DMS53 (cell line): ENCODE data around the gene UBE3D.

ENCODE experiments used
- DNase-seq: peaks from one replicate; lab custom pipeline; 2025; lab: John Stamatoyannopoulos, UW

The UBE3D gene

DNA sequence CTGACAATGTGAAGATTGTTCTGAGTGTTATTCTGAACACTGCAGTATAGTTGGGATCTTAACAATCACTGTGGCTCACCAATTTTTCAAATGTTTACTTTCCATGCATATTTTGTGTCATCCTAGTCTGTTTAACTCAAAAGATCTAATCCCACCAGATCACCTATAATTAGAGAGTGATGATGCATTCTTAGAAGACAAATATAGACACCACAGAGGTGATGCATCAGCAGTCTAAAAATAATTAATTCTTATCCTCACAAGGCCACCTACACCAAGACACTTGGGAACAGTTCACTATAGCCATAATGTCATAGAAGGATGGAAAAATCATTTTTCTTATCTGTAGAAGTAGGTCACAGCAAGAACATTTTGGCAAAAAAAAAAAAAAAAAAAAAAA lies 154.8 kb downstream of the UBE3D start:
- no peak for DNase-seq

DNA sequence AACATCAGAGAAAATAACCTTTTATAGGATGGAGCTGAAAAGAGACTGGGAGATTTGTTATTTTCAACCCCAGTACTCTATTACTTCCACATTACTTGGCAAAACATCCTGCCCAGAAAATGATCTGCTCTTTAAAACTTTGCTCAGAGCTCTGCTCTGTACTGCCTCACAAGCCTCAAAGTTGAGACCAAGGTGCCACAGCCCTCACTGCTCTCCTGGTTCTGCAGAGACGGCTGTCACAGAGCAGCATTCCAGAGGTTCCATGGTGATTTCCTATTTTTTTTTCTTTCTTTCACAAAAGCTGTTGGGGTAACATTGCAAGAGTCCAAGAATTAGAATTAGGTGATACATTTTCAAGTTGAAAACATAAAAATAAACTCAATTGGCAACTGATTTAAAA lies 155.2 kb downstream of the UBE3D start:
- no peak for DNase-seq

DNA sequence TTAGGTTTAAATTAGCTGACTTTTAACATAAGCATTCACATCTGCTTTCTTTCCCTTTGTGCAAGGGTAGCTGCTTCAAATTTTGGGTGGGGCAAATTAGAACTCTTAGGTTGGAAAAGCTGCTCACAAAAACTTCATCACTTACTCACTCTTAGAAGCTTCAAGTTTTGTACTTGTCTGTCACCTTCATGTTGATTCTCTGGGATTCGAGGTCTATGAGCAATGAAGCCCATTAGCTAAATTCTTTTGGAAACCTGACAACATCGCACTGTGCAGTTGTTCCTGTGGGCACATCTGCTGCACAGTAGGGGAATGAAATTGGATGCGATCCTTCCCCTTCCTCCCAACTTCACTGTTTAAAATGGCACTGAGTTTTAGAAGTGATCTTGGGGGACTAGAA lies 156.1 kb downstream of the UBE3D start:
- no peak for DNase-seq

DNA sequence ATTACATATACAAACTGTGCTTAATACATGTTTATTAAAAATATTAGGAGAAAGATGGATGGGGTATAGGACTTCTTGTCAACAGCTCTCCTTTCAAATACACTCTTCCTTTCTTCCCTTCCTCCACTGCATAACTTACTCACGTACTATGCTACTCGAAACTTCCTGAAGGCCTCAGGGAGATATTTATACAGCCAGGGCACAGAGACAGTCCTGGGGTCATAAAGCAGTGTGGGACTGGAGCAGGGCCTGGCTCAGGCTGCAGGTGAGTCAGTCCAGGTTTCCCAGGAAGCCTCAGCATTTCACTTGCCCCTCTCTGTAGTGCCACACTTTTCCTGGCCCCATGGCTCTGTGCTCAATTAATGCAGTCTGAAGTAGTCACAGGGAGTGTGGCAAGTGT lies 157.0 kb downstream of the UBE3D start:
- DNase-seq = no peak

DNA sequence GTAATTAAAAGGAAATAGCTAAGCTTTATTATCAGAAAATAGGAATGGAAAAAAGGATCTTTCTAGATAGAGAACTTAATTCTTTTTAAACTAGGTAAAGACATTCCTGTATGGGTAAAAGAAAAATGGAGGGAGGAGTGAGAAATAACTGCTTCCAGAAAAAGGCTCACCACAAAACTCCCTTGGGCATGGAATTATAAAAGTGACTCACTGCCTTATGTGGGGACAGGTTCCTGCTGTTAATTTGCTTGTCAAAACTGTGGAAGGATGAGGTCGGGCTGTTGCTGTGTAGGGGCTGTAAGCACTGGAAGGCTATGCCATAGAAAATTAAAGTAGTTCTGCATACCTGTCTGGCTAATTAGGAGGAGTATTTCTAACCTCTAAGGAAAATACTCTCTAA lies 158.7 kb downstream of the UBE3D start:
- DNase-seq = peak; percentile 27

DNA sequence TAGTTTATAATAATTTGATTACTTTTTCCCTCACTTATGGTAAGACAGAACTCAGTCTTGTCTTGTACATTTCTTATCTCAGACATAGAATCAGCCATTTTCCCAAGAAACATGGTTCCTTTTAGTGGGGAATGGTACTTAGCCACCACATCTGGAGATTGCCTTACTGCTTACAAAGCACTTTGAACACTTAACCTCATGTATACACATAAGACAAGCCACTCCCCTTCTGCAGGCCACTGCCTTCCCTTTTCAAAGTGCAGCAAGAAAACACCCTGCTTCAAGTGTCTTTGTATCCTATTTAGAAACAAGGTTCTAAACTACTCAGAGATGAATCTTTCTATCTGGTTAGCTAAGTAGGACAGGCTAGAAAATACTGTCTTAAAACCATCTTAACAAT lies 159.2 kb downstream of the UBE3D start:
- peak; percentile 40 for DNase-seq

DNA sequence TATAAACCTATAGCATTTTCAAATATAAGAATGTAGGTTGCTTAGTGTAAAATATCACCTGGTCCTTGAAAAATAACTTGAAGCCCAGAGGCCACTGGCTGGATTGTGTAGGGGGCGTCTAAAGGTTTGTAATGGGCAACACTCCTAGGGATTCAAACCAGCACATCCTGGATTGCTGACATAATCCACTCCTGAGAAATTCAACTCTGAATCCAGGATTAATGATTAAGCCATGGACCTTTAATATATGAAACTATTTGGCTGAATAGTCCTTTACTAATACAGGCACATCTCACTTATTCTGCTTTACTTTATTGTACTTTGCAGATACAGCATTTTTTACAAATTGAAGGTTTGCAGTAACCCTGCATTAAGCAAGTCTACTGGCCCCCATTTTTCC lies 160.8 kb downstream of the UBE3D start:
- peak; percentile 46 for DNase-seq

DNA sequence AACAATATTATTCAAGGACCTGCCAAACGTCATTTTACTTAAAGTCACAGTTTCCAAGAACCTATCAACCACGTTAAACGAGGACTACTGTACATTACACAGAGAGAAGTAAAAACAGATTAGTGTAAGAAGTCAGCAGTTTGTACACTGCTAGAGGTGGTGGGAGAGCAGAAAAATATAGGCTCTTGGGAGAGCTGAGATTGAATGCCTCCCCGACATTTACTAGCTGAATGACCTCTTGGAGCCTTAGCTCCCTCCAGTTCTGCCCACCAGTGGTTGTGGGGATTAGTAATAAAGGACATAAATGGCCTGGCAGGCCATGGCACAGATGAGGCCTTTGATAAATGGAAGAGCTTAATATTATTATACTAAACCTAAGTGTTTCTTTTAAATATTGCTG lies 161.4 kb downstream of the UBE3D start:
- no peak for DNase-seq

DNA sequence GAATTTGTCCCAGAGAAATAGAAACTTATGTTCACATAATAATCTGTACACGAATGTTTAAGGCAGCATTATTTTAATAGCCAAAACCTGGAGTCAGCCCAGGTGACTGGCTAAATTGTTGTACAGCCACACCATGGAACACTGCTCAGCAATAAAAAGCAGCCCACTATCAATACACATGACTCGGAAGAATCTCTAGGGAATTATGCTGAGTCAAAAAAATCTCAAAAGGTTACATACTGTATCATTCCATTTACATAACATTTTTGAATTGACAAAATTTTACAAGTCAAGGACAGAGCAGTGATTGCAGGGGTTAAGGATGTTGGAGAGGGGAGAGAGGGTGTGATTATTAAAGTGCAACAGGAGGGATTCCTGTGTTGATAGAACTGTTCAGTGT lies 163.4 kb downstream of the UBE3D start:
- no peak for DNase-seq

DNA sequence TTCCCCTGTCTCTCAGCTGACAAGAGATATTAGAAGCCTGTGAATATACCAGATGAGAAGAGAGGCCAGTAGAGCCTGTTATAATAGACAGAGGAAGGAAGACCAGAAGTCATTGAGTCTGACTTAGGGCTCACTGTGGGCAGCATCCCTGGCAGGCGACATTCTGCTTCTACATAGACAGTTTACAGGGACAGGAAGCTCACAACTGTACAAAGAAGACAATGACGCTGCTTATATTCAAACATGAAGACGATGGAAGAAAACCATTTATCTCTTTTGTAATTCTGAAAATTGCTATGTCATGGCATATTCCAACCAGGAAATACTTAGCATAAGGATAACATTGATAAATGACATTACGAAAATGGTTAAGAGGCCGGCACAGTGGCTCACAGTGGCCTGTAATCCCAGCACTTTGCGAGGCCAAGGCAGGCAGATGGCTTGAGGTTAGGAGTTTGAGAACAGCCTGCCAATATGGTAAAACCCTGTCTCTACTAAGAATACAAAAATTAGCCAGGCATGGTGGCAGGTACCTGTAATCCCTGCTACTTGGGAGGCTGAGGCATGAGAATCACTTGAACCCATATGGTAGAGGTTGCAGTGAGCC lies 170.9 kb downstream of the UBE3D start:
- DNase-seq = no peak

DNA sequence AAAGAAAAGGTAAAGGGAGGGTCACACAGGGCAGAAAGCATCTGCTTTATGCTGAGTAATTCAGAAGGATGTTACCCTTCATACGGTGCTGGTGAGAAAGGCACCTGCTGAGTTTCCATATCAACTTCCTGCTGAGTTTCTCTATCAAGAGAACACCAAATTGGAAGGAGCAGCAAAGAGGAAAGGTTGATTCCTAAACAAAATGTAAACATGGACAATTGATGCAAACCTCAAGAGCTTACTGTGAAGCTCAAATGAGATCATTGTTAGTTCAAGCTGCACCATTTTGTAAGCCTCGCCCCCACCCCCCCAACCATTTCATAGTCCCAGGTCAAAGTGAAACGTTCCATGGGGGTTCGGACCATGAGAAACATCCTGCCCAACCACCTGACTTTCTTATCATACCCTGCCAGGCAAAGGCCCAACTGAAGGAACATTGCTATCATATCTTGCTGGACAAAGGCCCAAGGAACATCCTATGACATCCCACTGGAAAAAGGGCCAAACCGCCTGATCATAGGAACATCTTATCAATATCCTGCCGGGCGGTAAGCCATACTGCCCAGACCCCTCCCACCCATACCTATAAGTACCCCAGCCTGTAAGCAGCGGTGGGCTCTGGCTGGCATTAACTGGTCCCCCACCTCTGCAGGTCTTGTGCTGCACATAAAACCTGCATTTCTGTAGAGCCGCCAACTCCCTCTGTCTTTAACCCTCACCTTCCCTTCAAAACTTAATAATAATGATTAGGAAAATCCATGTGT lies 171.6 kb downstream of the UBE3D start:
- DNase-seq = peak; percentile 7

DNA sequence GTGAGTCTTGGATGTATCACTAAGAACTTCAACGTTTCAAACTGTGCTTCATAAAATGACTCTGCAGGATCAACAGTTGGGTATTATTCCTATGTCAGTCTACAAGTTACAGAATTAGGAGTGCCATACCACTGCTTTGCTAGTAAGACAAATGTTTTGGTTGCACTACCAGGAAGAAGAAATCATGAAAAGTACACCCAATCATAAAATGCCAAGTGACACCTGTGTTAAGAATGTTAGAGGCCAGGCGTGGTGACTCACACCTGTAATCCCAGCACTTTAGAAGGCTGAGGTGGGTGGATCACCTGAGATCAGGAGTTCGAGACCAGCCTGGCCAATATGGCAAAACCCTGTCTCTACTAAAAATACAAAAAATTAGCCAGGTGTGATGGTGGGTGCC lies 174.1 kb downstream of the UBE3D start:
- DNase-seq = peak; percentile 7

DNA sequence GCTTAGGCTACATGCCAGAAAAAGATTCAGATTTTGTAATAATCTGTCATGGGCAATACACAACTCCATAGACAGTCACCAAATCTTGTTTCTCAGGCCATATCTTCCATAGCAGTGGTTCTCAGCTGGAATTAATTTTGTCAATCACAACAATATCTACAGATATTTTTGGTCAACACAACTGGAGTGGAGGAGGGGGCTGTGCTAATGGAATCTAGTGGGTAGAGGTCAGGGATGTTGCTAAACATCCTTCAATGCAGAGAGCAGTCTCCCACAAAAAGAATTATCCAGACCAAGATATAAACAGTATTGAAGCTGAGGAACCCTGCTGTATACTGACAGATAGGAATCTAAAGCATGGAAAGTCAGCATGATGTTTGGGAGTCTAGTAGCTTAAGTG lies 174.6 kb downstream of the UBE3D start:
- no peak for DNase-seq

DNA sequence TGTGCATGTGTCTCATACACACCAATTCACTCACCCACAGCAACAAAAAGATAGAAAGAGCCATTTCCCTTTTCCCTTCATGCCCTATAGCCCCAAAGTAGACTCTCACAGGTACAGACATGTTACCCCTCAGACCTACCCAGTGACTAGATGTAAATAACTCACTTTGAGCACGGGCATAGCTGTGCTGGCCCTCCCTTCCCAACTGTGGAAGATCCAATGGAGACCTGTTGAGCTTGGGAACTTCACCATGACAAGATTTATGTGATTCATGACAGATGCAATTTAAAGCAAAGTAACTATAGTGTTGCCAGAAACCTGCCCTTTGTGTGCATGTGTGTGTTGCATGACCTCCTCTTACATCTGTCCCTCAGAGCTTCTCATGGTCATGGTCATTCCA lies 175.4 kb downstream of the UBE3D start:
- no peak for DNase-seq

DNA sequence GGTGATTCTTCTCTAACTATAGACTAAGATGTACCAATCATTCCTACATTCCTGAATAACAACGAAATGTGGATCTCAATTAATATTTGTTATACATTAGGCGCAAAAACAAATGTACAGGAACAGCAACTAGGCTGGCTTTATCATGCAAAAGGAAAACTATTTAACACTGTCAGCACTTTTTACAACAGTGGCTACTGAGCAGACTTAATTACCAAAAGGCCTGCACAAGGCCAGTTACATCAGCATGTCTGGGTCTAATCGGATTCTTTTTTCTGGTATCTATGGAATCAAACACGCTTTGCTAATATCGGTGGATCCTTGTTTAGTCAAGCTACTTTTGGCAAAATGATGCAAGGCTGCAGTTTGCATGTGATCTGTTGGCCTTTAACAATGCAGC lies 176.5 kb downstream of the UBE3D start:
- DNase-seq = no peak

DNA sequence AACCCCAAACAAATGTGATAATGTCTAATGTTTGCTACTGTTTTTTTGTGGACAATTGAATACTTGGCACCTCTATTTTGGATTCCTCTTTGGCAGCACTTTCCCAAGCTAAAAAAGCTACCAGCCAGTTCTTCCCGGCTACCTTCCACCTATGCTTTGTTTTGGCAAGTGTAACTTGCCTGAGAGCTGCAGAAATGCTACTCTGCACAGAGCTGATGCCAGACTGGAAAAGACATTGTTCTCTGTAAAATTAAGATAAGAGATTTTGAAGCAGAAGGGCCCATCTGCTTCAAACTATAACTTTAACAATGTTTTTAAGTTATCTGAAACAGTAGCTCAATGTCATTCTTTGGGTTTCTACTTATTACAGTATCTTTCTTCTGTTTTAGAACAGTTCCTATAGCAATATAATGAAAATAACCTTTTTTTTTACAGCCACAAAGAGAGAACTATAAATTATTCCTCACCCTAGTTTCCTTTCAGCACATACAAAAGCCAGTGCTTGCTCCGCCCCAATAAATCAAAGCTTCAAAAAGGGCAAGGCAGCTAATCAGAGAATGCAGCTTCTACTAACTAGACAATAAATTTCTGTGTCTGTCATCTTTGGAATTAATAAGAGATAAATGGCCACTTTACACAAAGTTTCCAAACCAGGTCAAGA lies 183.1 kb downstream of the UBE3D start:
- no peak for DNase-seq

DNA sequence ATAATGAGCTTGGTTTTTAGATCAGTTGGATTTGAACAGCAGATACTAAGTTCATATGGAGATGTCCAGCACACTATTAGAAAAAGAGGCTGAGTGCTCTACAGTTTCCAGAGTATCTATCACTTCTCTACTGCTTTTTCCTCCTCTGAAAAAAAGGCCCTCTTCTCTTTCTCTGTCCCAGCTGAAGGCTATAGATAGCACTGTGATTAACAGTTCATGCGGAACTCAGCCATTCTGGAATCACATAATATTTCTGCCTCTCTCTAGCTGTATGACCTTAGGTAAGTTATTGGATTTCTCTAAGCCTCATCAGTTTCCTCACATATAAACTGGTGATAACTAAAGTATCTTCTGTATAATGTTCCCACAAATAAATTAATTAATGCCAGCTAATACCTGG lies 184.1 kb downstream of the UBE3D start:
- no peak for DNase-seq

DNA sequence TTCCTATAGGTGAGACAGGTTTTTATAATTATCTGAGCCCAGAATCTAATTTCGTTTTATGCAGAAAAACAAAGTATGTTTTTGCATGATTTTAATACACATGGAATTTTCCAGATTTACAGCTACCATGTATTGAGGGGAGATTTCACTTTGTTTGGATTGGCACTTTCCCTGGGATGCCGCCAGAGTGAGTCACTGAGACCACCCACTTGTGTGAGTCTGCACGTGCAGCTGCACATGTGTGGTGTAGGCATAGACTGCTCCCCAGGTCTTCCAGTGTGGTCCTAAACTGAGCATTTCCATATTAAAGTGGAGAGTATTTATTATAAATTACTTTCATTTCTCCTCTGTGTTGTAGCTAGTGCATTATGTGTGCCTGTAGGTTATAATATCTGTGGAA lies 186.8 kb downstream of the UBE3D start:
- no peak for DNase-seq

DNA sequence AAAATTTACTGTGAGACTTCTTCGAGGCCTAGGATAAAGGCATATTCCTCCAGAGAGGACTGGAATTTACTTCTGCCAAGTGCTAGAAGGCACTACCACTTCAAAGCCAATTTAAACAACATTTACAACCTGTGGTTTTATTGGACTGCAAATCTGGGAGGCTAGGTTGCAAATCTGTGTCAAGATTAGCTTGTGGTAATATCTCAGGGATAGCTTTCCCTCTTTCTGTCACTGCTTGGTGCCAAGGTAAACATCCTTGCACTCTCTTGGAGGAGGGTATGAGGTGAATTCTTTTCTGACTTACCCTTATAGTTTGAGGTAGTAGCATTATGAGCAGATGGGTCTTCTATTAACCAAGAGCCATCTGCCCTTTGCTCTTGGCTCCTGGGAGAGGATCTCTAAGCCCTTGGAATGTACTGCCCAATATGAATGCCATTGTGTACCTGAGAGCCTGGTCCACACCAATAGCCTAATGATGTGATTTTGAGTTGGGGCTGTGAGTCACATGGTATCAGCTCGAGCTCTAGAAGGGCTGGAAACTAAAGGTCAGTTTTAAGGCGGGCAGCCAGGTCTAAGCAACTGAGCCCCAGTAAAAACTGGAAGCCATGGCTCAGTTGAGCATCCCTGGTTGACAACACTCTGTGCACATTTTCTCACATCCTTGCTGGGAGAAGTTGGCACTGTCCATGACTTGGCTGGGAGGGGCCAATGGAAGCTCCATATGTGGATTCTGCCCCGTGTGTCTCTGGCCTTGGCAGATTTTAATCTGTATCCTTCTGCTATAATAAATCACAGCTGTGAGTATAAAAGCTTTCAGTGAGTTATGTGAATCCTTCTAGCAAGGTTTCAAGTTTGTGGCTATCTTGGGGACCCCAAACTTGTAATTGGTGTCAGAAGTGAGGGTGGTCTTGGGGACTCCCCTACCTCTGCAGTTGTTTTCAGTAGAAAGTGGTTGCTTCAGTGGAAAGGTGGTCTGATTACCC lies 188.1 kb downstream of the UBE3D start:
- DNase-seq = no peak

DNA sequence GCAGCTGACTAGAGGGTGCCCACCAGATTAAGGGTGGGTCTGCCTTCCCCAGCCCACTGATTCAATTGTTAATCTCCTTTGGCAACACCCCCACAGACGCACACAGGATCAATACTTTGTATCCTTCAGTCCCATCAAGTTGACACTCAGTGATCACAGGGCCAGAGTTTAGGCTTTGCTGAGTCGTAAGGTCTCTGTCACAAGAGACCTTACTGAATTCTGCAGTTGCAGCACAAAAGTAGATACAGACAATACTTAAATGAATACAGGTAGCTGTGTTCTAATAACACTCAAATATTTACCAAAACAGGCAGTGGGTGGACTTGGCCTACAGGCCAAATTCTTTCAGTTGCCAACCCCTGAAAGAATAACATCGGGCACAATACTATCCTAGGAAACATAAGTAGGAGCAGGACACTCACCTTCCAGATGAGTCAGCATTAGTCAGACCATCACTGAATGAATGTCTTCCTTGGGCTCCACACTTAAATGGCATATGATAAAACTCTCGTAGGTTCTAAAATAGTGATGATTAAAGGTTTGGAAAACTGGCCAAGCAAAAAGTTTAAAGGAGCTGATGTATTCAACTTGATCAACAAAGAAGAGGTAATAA lies 190.0 kb downstream of the UBE3D start:
- DNase-seq = peak; percentile 80

DNA sequence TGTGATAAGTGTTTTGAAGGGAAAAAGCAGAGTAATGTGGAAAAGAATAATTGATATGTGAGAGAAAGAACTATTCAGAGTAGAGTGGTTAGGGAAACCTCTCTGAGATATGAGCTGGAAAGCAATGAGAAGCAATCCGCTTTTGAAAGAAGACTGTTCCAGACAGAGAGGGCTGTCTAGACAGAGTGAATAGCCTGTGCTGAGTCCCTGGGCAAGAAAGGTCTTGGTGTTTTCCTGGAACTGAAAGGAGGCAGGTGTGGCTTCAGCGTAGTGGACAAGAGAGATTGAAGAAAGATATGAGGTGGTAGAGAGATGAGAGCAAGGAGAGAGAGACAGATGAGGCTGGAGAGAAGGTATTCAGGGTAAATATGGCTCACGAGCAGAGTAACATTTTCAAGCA lies 190.8 kb downstream of the UBE3D start:
- DNase-seq = no peak

DNA sequence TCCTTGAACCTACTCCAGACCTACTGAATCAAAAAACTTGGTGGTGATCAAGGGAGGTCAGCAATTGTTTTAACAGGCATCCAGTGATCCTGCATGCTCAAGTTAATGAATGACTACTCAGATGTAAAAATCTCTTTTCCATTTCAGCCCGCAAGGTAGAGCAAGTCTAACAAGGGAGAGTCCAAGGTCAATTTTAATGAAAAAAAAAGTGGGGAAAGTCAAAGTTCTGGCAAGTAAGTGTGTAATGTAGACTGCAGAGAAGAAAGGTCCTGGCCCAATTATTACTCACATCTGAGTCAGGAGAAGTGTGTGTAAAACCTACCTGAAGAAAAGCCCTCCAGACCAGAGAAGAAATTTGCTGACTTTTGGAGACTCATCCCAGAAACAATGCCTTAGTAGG lies 193.5 kb downstream of the UBE3D start:
- DNase-seq = no peak
